Loucy (cell line): ENCODE measurements around the gene SOX4.
A peak's percentile ranks its signal among the peaks of the same experiment; 100 is the strongest.

Experiments
- H2AFZ ChIP-seq: fragments of 200-600 bp; sonication (generic); 2 replicates; pipeline ENCODE4 v1.6.0; 2016; ENCODE audit warnings: antibody characterized with exemption, mild to moderate bottlenecking, low read length, moderate library complexity
- H3F3A ChIP-seq: fragments of 200-600 bp; 2 replicates; pipeline ENCODE4 v1.6.0; 2016; ENCODE audit warnings: antibody characterized with exemption, low read depth, mild to moderate bottlenecking
- H3K27me3 ChIP-seq: fragments of 200-600 bp; sonication (generic); 2 replicates; pipeline ENCODE4 v1.6.1; 2014; ENCODE audit warnings: low read length, mild to moderate bottlenecking; ENCODE audit not compliant: insufficient read depth, poor library complexity, severe bottlenecking
- H3K36me3 ChIP-seq: fragments of 200-600 bp; sonication (generic); 2 replicates; pipeline ENCODE4 v1.6.1; 2016; ENCODE audit warnings: low read length; ENCODE audit not compliant: insufficient read depth
- H3K4me1 ChIP-seq: fragments of 200-600 bp; sonication (generic); 2 replicates; pipeline ENCODE4 v1.5.1; 2014; ENCODE audit warnings: low read length, mild to moderate bottlenecking; ENCODE audit not compliant: insufficient read depth, poor library complexity, severe bottlenecking
- H3K4me2 ChIP-seq: fragments of 200-600 bp; sonication (generic); 2 replicates; pipeline ENCODE4 v1.6.0; 2014; ENCODE audit warnings: antibody characterized with exemption, low read length, low read depth, mild to moderate bottlenecking; ENCODE audit not compliant: poor library complexity, severe bottlenecking
- H3K4me3 ChIP-seq: fragments of 200-600 bp; sonication (generic); 2 replicates; pipeline ENCODE4 v1.5.1; 2014; ENCODE audit warnings: low read length, mild to moderate bottlenecking, mixed read lengths; ENCODE audit not compliant: poor library complexity, severe bottlenecking
- H3K79me2 ChIP-seq: fragments of 200-600 bp; sonication (generic); 2 replicates; pipeline ENCODE4 v1.6.1; 2014; ENCODE audit warnings: low read length; ENCODE audit not compliant: insufficient read depth
- H3K9ac ChIP-seq: fragments of 200-600 bp; sonication (generic); 2 replicates; pipeline ENCODE4 v1.6.0; 2014; ENCODE audit warnings: mild to moderate bottlenecking, low read depth, low read length, moderate library complexity; ENCODE audit not compliant: poor library complexity, severe bottlenecking
- H3K9me2 ChIP-seq: fragments of 200-600 bp; sonication (generic); replicated peaks from 2 replicates; pipeline ENCODE4 v1.6.1; 2016; ENCODE audit warnings: low read depth, low read length, mixed read lengths
- H3K9me3 ChIP-seq: fragments of 200-600 bp; sonication (generic); 2 replicates; pipeline ENCODE4 v1.6.1; 2014; ENCODE audit warnings: mild to moderate bottlenecking, antibody characterized with exemption, low read length, low read depth; ENCODE audit not compliant: insufficient read depth
- H4K20me1 ChIP-seq: fragments of 200-600 bp; sonication (generic); 2 replicates; pipeline ENCODE4 v1.6.0; 2014; ENCODE audit warnings: antibody characterized with exemption, low read length, mild to moderate bottlenecking; ENCODE audit not compliant: insufficient read depth, poor library complexity, severe bottlenecking
- EZH2phosphoT487 ChIP-seq: fragments of 200-600 bp; IDR thresholded peaks from 2 replicates; pipeline ENCODE4 v1.6.1; 2018; ENCODE audit warnings: antibody characterized with exemption, mild to moderate bottlenecking, moderate library complexity, borderline replicate concordance
- TF ChIP-seq, protein P1 (sequence below): fragments of 200-600 bp; sonication (generic); conservative IDR thresholded peaks from 2 replicates; pipeline ENCODE4 v1.5.1; 2014; ENCODE audit warnings: mild to moderate bottlenecking, antibody characterized with exemption, low read length

The SOX4 gene

DNA sequence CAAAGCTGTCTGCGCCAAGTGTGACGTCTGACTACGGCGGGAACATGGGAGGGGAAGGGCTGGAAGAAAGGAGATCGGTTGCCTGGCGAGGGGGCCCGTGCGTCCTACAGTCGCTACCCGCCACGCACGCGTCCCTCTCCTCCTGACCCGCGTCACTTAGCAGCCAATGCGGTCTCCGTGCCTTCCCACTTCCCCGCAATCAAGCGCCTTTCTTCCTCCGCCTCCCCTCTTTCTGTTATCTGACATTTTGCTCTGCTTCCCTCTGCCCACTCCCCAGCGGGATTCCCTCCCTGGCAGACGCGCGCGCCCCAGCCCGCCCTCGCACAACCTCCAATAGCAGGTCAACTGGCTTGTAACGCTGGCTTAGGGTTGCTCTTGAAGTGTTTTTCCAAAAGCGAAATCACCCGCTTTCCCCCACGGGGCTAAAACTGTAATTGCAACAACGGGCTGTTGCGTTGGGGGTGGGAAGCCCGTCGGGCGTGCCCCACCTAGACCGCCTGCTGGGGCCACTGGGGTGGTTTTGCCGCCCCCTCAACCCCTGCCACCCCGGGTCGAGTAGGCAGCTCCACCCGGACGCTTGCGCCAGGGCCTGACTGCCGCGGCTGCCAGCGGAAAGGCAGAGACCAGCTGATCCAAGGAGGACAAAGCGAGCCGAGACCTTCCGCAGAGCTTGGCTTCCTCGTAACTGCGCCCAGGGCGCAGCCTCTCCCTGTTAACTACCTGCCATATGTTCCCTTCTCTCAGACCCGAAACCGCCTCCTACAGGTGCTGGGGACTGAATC is 6.2 kb upstream of the SOX4 start:
- H3K9me3 ChIP-seq, result no peaks in the 10 kb centered on the region
- H4K20me1 ChIP-seq, result no peaks in the 10 kb centered on the region
- peak overlapping the region; percentile 88 for H2AFZ ChIP-seq
- peak overlapping the region; percentile 78 for H3K4me2 ChIP-seq
- no peaks in the 10 kb centered on the region for H3F3A ChIP-seq
- no peaks in the 10 kb centered on the region for H3K36me3 ChIP-seq
- H3K9ac ChIP-seq, result peak overlapping the region; percentile 93
- H3K4me1 ChIP-seq, result peaks cover 12% of the 10 kb centered on the region
- no peaks in the 10 kb centered on the region for H3K9me2 ChIP-seq
- H3K27me3 ChIP-seq, result no peaks in the 10 kb centered on the region
- peaks cover 21% of the 10 kb centered on the region for H3K79me2 ChIP-seq
- no peak for TF ChIP-seq EZH2phosphoT487
- TF ChIP-seq, protein P1, sequence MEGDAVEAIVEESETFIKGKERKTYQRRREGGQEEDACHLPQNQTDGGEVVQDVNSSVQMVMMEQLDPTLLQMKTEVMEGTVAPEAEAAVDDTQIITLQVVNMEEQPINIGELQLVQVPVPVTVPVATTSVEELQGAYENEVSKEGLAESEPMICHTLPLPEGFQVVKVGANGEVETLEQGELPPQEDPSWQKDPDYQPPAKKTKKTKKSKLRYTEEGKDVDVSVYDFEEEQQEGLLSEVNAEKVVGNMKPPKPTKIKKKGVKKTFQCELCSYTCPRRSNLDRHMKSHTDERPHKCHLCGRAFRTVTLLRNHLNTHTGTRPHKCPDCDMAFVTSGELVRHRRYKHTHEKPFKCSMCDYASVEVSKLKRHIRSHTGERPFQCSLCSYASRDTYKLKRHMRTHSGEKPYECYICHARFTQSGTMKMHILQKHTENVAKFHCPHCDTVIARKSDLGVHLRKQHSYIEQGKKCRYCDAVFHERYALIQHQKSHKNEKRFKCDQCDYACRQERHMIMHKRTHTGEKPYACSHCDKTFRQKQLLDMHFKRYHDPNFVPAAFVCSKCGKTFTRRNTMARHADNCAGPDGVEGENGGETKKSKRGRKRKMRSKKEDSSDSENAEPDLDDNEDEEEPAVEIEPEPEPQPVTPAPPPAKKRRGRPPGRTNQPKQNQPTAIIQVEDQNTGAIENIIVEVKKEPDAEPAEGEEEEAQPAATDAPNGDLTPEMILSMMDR, result peak; percentile 26
- H3K4me3 ChIP-seq, result peak overlapping the region; percentile 90

DNA sequence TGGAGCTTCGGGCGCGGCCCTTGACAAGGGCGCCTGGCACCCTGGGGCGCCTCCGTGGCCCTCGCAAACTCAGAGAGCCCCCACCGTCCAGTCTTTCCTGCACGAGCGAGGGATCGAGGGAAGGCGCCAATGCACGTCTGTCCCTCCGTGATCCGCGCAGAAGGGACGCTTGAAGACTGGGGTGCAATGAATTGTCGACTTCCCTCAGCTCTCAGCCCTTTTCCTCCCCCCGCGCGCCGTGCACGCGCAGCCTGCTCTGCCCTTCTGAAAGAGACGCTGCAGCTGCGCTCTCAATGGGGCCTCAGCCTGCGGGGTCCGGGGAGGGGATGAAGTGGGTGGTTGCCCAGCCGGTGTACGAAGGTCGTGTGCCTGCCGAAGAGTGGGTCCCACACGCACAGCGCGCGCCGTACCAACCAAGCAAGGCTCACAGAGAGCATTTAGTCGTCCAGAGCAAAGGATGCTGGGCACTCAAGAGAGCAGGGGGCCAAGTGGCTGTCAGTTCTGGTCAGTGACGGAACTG is 5.5 kb upstream of the SOX4 start:
- no peaks in the 10 kb centered on the region for H3K9me3 ChIP-seq
- H3K9ac ChIP-seq, result peak overlapping the region; percentile 93
- TF ChIP-seq EZH2phosphoT487, result no peak
- TF ChIP-seq, protein P1, result no peak
- no peaks in the 10 kb centered on the region for H3K27me3 ChIP-seq
- H3K4me2 ChIP-seq, result peak overlapping the region; percentile 78
- H3K79me2 ChIP-seq, result peaks cover 28% of the 10 kb centered on the region
- peak overlapping the region; percentile 88 for H2AFZ ChIP-seq
- no peaks in the 10 kb centered on the region for H3K9me2 ChIP-seq
- H3K4me3 ChIP-seq, result peak overlapping the region; percentile 90
- no peaks in the 10 kb centered on the region for H3K36me3 ChIP-seq
- peaks cover 6% of the 10 kb centered on the region for H4K20me1 ChIP-seq
- peaks cover 18% of the 10 kb centered on the region for H3K4me1 ChIP-seq
- no peaks in the 10 kb centered on the region for H3F3A ChIP-seq

DNA sequence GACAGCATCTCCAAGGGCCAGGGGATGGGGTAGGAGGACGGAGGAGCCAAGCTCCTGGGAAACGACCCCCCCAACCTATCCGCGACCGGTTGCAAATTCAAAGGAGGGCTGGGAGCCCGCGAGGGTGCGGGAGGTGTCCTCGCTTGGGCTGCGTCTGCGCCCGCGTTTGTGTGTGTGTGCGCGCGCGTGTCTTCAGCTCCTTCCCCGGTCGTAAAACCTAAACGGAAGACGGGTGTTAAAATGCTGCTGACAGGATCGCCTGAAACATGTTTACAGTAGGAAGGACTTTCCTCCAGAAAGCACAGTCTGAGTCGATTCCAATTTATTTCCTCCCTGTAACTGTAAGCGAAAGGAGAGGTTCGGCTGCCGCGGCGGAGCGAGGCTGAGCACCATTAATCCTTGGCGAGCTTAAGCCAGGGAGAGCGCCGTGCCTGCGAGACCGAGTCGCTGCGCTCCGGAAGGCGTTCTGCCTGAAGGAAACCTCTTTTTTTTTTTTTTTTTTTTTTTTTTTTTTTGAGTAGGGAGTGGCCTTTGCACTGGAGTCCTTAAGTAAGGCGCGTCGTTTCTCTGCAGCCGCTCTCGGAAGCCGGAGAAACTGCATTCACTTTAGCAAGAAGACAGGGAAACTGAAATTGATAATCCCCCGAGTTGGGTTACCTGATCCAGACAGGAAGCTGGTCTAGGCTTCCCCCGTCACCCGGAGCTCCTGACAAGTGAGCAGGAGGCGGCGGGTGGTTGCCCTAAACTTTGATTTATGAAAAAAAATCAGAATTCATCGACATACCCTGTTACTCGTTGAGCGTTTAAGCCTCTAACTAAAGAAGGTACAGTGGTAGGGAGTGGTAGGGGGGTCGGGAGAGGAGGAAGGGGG is 4.8 kb upstream of the SOX4 start:
- H3F3A ChIP-seq, result no peaks in the 10 kb centered on the region
- peaks cover 31% of the 10 kb centered on the region for H3K79me2 ChIP-seq
- H3K27me3 ChIP-seq, result no peaks in the 10 kb centered on the region
- H3K9ac ChIP-seq, result peak overlapping the region; percentile 93
- no peak for TF ChIP-seq EZH2phosphoT487
- TF ChIP-seq, protein P1, result no peak
- peak overlapping the region; percentile 78 for H3K4me2 ChIP-seq
- peak overlapping the region; percentile 90 for H3K4me3 ChIP-seq
- H4K20me1 ChIP-seq, result peaks cover 7% of the 10 kb centered on the region
- no peaks in the 10 kb centered on the region for H3K9me2 ChIP-seq
- peaks cover 19% of the 10 kb centered on the region for H3K4me1 ChIP-seq
- peak overlapping the region; percentile 88 for H2AFZ ChIP-seq
- no peaks in the 10 kb centered on the region for H3K9me3 ChIP-seq
- no peaks in the 10 kb centered on the region for H3K36me3 ChIP-seq
